ENCODE results near the gene VPS16. TPM values are rescaled to one million over a fixed set of nuclear protein-coding genes. Genes with fewer than 3 reads are reported as not detected.
"Not testable (repeated sequence)": the region's sequence is repeated elsewhere in the genome, so short reads cannot be mapped to it uniquely, and the experiment has no call there.

Gene VPS16
- total RNA-seq, 4 donors from 2014 or later = 22.1 to 44.0 (median 30.7) TPM

DNA sequence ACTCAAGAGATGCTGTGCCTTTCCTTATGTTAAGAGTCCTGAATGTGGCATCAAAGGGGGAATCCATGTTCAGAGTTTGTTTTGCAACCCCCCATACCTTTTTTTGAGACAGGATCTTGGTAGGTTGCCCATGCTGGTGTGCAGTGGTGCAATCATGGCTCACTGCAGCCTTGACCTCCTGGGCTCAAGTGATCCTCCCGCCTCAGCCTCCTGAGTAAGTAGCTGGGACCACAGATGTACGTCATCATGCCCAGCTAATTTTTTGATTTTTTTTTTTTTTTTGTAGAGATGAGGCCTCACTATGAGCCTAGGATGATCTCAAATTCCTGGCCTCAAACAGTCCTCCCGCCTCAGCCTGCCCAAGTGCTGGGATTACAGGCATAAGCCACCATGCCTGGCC is 49.3 kb downstream of the VPS16 start:
- no peak overlapping the region for H3K27ac ChIP-seq

DNA sequence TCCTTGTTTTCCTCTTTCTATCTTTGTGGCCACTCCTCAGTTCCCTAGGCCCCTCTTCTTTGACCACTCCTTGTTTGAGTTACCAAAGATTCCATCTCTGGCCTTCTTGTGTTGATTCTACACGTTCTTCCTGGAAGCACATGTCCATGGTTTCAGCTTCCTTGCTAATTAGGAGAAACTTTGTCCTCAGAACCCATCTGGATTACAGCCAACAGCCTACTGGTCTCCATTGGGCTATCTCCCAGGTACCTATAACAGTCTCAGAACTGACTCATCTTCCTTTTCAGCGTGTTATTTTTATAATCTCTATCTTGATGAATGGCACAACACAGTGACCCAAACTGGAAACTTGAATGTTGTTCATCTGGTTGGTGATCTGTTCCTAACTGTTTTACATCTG is 50.2 kb downstream of the VPS16 start:
- H3K9me3 ChIP-seq = peaks cover 0 to 9% (median 0%) of the 10 kb centered on the region in 3 donors
- TF ChIP-seq, protein P1, sequence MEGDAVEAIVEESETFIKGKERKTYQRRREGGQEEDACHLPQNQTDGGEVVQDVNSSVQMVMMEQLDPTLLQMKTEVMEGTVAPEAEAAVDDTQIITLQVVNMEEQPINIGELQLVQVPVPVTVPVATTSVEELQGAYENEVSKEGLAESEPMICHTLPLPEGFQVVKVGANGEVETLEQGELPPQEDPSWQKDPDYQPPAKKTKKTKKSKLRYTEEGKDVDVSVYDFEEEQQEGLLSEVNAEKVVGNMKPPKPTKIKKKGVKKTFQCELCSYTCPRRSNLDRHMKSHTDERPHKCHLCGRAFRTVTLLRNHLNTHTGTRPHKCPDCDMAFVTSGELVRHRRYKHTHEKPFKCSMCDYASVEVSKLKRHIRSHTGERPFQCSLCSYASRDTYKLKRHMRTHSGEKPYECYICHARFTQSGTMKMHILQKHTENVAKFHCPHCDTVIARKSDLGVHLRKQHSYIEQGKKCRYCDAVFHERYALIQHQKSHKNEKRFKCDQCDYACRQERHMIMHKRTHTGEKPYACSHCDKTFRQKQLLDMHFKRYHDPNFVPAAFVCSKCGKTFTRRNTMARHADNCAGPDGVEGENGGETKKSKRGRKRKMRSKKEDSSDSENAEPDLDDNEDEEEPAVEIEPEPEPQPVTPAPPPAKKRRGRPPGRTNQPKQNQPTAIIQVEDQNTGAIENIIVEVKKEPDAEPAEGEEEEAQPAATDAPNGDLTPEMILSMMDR (IDR thresholded peaks at IDR 0.05) = no peak
- no peak for TF ChIP-seq EP300 (IDR thresholded peaks at IDR 0.05)
- no peak for TF ChIP-seq POLR2A (IDR thresholded peaks at IDR 0.05)
- no peak for TF ChIP-seq POLR2AphosphoS5 (IDR thresholded peaks at IDR 0.05)
- no peaks in the 10 kb centered on the region for H3K27me3 ChIP-seq
- H3K4me1 ChIP-seq = peaks cover 0 to 25% (median 6%) of the 10 kb centered on the region in 3 donors
- 38 to 44% methylated on average over 2 of the region's 2 CpGs for WGBS, 2 donors (ENCODE audit: low coverage in 1 of 2)
- no peak for ATAC-seq
- no peak overlapping the region for H3K4me3 ChIP-seq
- H3K36me3 ChIP-seq = no peaks in the 10 kb centered on the region
- no peak overlapping the region for H3K27ac ChIP-seq

More for the DNA sequence above, 49.3 kb downstream of the VPS16 start:
- Histone ChIP-seq H3K4me1 (peaks cover 0 to 29% (median 6%) of the 10 kb centered on the region in 3 donors), H3K36me3 (no peaks in the 10 kb centered on the region), H3K9me3 (peaks cover 0 to under 1% (median 0%) of the 10 kb centered on the region in 3 donors), H3K4me3 (no peak overlapping the region), H3K27me3 (no peaks in the 10 kb centered on the region)
- WGBS, 2 donors (ENCODE audit: low coverage in 1 of 2) = 100% methylated on average over 3 of the region's 3 CpGs
- no peak for ATAC-seq
- TF ChIP-seq, protein P1 (IDR thresholded peaks at IDR 0.05) = no peak
- TF ChIP-seq POLR2A (IDR thresholded peaks at IDR 0.05) (no peak), POLR2AphosphoS5 (IDR thresholded peaks at IDR 0.05) (no peak), EP300 (IDR thresholded peaks at IDR 0.05) (no peak)

DNA sequence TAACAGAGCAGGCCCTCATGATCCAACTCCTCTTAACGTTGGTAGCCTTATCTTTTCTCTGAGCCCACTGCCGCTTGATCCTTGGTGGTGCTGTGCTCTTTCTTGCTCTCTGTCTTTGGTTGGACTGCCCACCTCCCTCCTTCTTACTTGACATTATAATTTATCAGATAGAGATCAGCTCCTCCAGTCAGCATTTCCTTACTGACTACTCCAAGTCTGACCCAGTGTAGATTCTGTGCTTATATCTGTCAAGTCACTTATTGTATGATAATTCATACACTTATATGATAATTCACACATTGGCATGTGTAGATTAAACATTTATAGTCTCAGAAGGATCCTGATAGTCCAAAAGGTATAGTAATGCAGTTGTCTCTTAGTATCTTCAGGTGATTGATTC is 50.8 kb downstream of the VPS16 start:
- no peaks in the 10 kb centered on the region for H3K27me3 ChIP-seq
- TF ChIP-seq, protein P1 (IDR thresholded peaks at IDR 0.05) = no peak
- TF ChIP-seq EP300 (IDR thresholded peaks at IDR 0.05) (no peak), POLR2A (IDR thresholded peaks at IDR 0.05) (no peak), POLR2AphosphoS5 (IDR thresholded peaks at IDR 0.05) (no peak)
- H3K4me3 ChIP-seq = no peak overlapping the region
- H3K9me3 ChIP-seq = peaks cover 0 to 9% (median 0%) of the 10 kb centered on the region in 3 donors
- no peak overlapping the region for H3K27ac ChIP-seq
- ATAC-seq = no peak
- H3K4me1 ChIP-seq = peaks cover 0 to 23% (median 6%) of the 10 kb centered on the region in 3 donors
- no peaks in the 10 kb centered on the region for H3K36me3 ChIP-seq
- 81 to 83% methylated on average over 2 of the region's 2 CpGs for WGBS, 2 donors (ENCODE audit: low coverage in 1 of 2)

DNA sequence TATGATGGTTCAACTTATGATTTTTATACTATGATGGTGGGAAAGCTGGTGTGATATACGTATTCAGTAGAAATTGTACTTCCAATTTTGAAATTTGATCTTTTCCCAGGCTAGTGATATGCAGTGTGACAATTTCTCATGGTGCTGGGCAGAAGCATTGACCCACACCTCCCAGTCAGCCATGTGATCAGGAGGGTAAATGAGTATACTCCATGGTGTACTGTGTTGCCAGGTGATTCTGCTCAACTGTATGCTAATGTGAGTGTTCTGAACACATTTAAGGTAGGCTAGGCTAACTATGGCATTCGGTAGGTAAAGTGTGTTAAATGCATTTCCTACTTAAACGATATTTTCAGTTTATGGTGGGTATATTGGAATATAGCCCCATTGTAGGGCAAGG is 51.8 kb downstream of the VPS16 start:
- no peak for ATAC-seq
- Histone ChIP-seq H3K4me3 (no peak overlapping the region), H3K27ac (no peak overlapping the region), H3K27me3 (no peaks in the 10 kb centered on the region), H3K36me3 (no peaks in the 10 kb centered on the region), H3K4me1 (peaks cover 0 to 23% (median 6%) of the 10 kb centered on the region in 3 donors), H3K9me3 (peaks cover 0 to 9% (median 0%) of the 10 kb centered on the region in 3 donors)
- TF ChIP-seq POLR2A (IDR thresholded peaks at IDR 0.05) (no peak), EP300 (IDR thresholded peaks at IDR 0.05) (no peak), POLR2AphosphoS5 (IDR thresholded peaks at IDR 0.05) (no peak)
- TF ChIP-seq, protein P1 (IDR thresholded peaks at IDR 0.05) = no peak
- WGBS, 2 donors (ENCODE audit: low coverage in 1 of 2) = 89 to 94% methylated on average over 3 of the region's 3 CpGs

DNA sequence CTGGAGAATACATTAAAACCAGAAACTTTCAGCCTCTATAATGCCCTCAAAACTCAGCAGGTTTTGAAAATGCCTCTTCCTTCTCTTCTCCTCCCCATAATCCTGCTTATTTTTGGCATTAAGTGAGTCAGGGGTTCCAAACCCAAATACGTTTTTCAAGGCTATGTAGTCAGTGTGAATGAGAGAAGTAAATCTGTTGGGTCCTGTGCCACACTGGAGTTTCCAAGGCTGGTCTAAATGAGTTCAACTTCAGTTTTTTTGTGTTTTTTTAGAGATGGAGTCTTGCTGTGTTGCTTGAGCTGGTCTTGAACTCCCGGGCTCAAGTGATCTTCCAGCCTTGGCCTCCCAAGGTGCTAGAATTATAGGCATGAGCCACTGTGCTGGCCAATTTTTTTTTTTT is 53.7 kb downstream of the VPS16 start:
- WGBS, 2 donors (ENCODE audit: low coverage in 1 of 2) = 71 to 100% methylated on average over 1 to 2 of the region's 2 CpGs

DNA sequence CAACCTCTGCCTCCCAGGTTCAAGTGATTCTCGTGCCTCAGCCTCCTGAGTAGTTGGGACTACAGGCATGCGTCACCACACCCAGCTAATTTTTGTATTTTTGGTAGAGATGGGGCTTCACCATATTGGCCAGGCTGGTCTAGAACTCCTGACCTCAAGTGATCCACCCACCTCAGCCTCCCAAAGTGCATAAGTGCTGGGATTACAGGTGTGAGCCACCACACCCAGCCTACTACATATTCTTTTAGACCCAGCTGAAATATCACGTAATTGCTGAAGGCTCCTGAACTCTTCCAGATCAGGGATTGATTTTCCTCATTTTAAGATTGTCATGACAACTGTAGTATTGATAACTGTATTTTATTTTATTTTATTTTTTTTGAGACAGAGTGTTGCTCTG is 54.6 kb downstream of the VPS16 start:
- H3K9me3 ChIP-seq, ATAC-seq, H3K4me1 ChIP-seq, H3K36me3 ChIP-seq, H3K27ac ChIP-seq, H3K4me3 ChIP-seq, H3K27me3 ChIP-seq: not testable (repeated sequence)
- WGBS, 2 donors (ENCODE audit: low coverage in 1 of 2) = 97 to 100% methylated on average over 2 to 3 of the region's 3 CpGs

More for the DNA sequence above, 53.7 kb downstream of the VPS16 start:
- Histone ChIP-seq H3K4me3 (no peak overlapping the region), H3K9me3 (peaks cover 0 to 9% (median 0%) of the 10 kb centered on the region in 3 donors), H3K4me1 (peaks cover 0 to 8% (median 6%) of the 10 kb centered on the region in 3 donors), H3K27ac (no peak overlapping the region), H3K36me3 (no peaks in the 10 kb centered on the region), H3K27me3 (no peaks in the 10 kb centered on the region)
- TF ChIP-seq EP300 (IDR thresholded peaks at IDR 0.05) (no peak), POLR2AphosphoS5 (IDR thresholded peaks at IDR 0.05) (no peak), POLR2A (IDR thresholded peaks at IDR 0.05) (no peak)
- TF ChIP-seq, protein P1 (IDR thresholded peaks at IDR 0.05) = no peak
- ATAC-seq = no peak

Measured in gastroesophageal sphincter (tissue), 4 donors.